ENCODE measurements around the gene TAB2.

- TF ChIP-seq POLR2A (IDR thresholded peaks at IDR 0.05; ENCODE audit: borderline replicate concordance, extremely low read depth, insufficient read depth, insufficient read length) (no peak), CTCF (IDR thresholded peaks at IDR 0.05 in 2 of 3, conservative IDR thresholded peaks at IDR 0.05 in 1 of 3; ENCODE audit: borderline replicate concordance in 1 of 3, insufficient read depth in 1 of 3, low read depth in 2 of 3, low read length in 2 of 3) (no peak), SP1 (IDR thresholded peaks at IDR 0.05; ENCODE audit: low read depth) (no peak), EZH2 (IDR thresholded peaks at IDR 0.05) (no peak)
These were observed 72.2 kb downstream of the TAB2 start for GRCh38 chr6:149389509-149390297.

All from HCT116 (cell line).